Mucosa of stomach (tissue), 1 donor: ENCODE results near the gene MED16.

Experiments used
- H3K27me3 ChIP-seq: one replicate; pipeline ENCODE4 v1.7.0; 2013; ENCODE audit warnings: mild to moderate bottlenecking, low read length; ENCODE audit not compliant: control insufficient read depth, insufficient read depth
- H3K36me3 ChIP-seq: one replicate; pipeline ENCODE4 v1.7.0; 2013; ENCODE audit warnings: low read length; ENCODE audit not compliant: control insufficient read depth, insufficient read depth
- H3K4me1 ChIP-seq: one replicate; pipeline ENCODE4 v1.7.0; 2013; ENCODE audit warnings: mild to moderate bottlenecking, low read length; ENCODE audit not compliant: control insufficient read depth, insufficient read depth
- H3K4me3 ChIP-seq: one replicate; pipeline ENCODE4 v1.7.0; 2013; ENCODE audit warnings: low read length
- H3K9ac ChIP-seq: one replicate; pipeline ENCODE4 v1.7.0; 2013; ENCODE audit warnings: mild to moderate bottlenecking, low read length, moderate library complexity
- H3K9me3 ChIP-seq: one replicate; pipeline ENCODE4 v1.7.0; 2013; ENCODE audit warnings: mild to moderate bottlenecking, low read length, moderate library complexity; ENCODE audit not compliant: control insufficient read depth
- donor health status: Pancreatic carcinoma.

MED16 gene

DNA sequence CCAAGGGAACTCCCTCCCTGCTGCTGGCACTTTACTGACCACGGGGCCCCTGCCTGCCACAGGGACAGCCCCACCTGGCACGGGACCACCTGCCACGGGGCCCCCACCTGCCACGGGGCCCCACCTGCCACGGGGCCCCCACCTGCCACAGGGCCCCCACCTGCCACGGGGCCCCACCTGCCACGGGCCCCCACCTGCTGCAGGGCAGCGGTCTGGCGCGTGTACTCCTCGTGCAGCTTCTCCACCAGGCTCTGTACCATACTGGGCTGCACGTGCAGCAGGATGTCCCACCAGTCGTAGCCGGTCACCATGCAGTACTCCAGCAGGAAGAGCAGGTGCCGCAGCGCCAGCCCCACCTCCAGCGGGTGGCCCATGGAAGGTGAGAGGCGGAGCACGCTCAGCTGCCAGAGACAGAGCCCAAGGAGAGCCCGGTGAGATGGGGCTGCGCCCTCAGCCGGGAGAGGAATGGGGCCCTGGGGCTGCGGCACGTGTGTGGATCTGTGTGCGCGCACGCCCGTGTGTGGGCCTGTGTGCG, 16.1 kb downstream of the MED16 start:
- H3K4me3 ChIP-seq, result no peak overlapping the region
- H3K9ac ChIP-seq, result no peak overlapping the region
- no peaks in the 10 kb centered on the region for H3K9me3 ChIP-seq
- H3K36me3 ChIP-seq, result peaks cover 9% of the 10 kb centered on the region
- H3K4me1 ChIP-seq, result peaks cover 8% of the 10 kb centered on the region
- no peaks in the 10 kb centered on the region for H3K27me3 ChIP-seq

- peaks cover 3% of the 10 kb centered on the region for H3K36me3 ChIP-seq
- H3K9me3 ChIP-seq, result no peaks in the 10 kb centered on the region
- no peak overlapping the region for H3K9ac ChIP-seq
- H3K4me3 ChIP-seq, result no peak overlapping the region
- H3K27me3 ChIP-seq, result no peaks in the 10 kb centered on the region
- H3K4me1 ChIP-seq, result peaks cover 9% of the 10 kb centered on the region
Measured at GRCh38 chr19:876089-876488, 16.9 kb downstream of the MED16 start.

DNA sequence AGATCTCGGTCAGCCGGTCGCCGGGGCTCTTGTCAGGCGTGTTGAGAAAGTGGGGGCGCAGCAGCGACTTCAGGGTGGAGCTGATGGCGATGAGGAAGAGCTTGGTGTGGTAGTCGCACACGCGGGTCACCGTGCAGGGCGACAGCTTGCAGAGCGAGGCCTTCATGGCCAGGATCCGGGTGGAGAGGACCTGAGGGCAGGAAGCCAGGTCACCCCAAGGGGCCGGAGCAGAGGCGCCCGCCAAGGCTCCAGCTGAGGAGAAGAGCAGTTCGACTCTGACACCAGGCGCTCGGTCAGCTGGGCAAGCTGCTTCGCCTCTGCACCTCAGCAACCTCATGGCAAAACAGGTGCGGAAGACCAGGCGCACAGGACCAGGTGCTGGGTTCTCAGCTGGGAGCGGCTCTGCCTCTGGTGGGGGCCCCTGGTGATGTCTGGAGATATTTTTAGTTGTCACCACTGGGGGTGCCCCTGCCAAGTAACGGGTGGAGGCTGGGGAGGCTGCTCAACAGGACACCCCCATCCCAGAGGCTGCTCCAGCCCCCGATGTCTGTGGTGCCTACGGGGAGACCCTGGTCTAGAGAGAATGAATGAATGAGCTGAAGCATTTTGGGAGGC, 17.6 kb downstream of the MED16 start:
- Histone ChIP-seq H3K36me3 (no peaks in the 10 kb centered on the region), H3K4me1 (peaks cover 9% of the 10 kb centered on the region), H3K27me3 (no peaks in the 10 kb centered on the region), H3K9ac (no peak overlapping the region), H3K9me3 (no peaks in the 10 kb centered on the region), H3K4me3 (no peak overlapping the region)

GRCh38 chr19:873561-874041, 19.4 kb downstream of the MED16 start:
- H3K9ac ChIP-seq, result no peak overlapping the region
- no peaks in the 10 kb centered on the region for H3K36me3 ChIP-seq
- no peak overlapping the region for H3K4me3 ChIP-seq
- H3K27me3 ChIP-seq, result no peaks in the 10 kb centered on the region
- H3K4me1 ChIP-seq, result peaks cover 18% of the 10 kb centered on the region
- H3K9me3 ChIP-seq, result no peaks in the 10 kb centered on the region

DNA sequence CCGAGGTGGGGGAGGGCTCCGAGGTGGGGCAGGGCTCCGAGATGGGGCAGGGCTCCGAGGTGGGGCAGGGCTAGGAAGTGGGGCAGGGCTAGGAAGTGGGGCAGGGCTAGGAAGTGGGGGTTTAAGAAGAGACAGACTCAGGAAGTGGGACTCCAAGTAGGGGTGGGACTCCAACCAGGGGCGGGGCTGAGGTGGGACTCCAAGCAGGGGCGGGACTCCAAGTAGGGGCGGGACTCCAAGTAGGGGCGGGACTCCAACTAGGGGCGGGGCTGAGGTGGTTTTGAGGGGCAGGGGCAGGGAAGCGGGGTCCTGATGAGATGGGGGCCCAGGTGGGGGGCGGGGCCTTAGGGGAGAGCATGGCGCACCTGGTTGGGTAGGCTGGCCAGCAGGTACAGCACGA, 19.9 kb downstream of the MED16 start:
- no peaks in the 10 kb centered on the region for H3K27me3 ChIP-seq
- H3K9ac ChIP-seq, result no peak overlapping the region
- no peaks in the 10 kb centered on the region for H3K9me3 ChIP-seq
- H3K4me1 ChIP-seq, result peaks cover 18% of the 10 kb centered on the region
- no peaks in the 10 kb centered on the region for H3K36me3 ChIP-seq
- no peak overlapping the region for H3K4me3 ChIP-seq

DNA sequence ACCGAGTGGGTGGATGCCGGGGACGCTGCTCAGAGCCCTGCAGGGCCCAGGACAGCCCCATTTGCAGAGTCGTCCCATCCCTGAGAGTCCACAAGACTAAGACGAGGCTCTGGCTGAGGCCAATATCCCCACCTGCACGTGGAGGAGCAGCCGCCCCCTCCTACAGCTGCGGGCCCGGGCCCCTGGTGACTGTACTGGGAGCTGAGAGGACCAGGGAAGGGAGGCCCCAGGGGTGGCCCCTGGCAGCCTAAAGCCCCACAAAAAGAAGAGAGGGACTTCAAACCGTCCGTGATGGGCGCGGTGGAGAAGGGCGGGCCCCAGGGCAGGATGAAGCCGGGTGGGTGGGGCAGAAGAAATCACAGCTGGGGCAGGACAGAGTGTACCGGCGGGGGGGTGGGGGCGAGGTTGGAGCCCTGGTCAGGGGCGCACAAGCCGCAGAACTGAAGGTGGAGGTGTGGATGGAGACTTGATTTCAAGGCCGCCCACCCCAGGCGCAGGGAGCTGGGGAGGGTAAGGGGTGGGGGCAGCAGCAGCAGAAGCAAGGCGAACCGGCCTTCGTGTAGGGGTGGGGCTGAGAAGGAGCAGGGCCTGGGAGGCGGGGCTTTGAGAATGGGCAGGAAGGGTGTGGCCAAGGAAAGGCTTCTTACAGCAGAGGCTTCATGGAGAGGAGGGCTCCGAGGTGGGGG, 20.6 kb downstream of the MED16 start:
- no peaks in the 10 kb centered on the region for H3K9me3 ChIP-seq
- H3K4me3 ChIP-seq, result no peak overlapping the region
- H3K27me3 ChIP-seq, result no peaks in the 10 kb centered on the region
- no peaks in the 10 kb centered on the region for H3K36me3 ChIP-seq
- peaks cover 18% of the 10 kb centered on the region for H3K4me1 ChIP-seq
- H3K9ac ChIP-seq, result no peak overlapping the region

- H3K4me3 ChIP-seq, result no peak overlapping the region
- H3K9ac ChIP-seq, result no peak overlapping the region
- no peaks in the 10 kb centered on the region for H3K27me3 ChIP-seq
- no peaks in the 10 kb centered on the region for H3K36me3 ChIP-seq
- peaks cover 18% of the 10 kb centered on the region for H3K4me1 ChIP-seq
- no peaks in the 10 kb centered on the region for H3K9me3 ChIP-seq
Measured at GRCh38 chr19:871446-872265, 21.3 kb downstream of the MED16 start.

GRCh38 chr19:870963-871401, 22.0 kb downstream of the MED16 start:
- Histone ChIP-seq H3K27me3 (no peaks in the 10 kb centered on the region), H3K9ac (no peak overlapping the region), H3K36me3 (no peaks in the 10 kb centered on the region), H3K9me3 (no peaks in the 10 kb centered on the region), H3K4me3 (no peak overlapping the region), H3K4me1 (peaks cover 18% of the 10 kb centered on the region)

DNA sequence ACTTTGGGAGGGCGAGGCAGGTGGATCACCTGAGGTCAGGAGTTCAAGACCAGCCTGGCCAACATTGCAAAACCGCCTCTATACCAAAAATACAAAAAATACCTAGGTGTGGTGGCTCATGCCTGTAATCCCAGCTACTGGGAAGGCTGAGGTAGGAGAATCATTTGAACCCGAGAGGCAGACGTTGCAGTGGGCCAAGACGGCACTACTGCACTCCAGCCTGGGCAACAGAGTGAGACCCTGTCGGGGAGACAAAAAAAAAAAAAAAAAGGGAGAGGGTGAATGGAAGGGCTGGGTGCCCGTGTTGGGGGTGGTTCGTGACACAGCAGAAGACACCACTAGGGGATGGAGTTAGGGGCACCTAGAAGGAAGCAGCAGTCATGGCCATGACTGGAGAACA, 22.7 kb downstream of the MED16 start:
- no peaks in the 10 kb centered on the region for H3K9me3 ChIP-seq
- H3K4me3 ChIP-seq, result no peak overlapping the region
- no peak overlapping the region for H3K9ac ChIP-seq
- peaks cover 18% of the 10 kb centered on the region for H3K4me1 ChIP-seq
- H3K27me3 ChIP-seq, result no peaks in the 10 kb centered on the region
- H3K36me3 ChIP-seq, result no peaks in the 10 kb centered on the region

DNA sequence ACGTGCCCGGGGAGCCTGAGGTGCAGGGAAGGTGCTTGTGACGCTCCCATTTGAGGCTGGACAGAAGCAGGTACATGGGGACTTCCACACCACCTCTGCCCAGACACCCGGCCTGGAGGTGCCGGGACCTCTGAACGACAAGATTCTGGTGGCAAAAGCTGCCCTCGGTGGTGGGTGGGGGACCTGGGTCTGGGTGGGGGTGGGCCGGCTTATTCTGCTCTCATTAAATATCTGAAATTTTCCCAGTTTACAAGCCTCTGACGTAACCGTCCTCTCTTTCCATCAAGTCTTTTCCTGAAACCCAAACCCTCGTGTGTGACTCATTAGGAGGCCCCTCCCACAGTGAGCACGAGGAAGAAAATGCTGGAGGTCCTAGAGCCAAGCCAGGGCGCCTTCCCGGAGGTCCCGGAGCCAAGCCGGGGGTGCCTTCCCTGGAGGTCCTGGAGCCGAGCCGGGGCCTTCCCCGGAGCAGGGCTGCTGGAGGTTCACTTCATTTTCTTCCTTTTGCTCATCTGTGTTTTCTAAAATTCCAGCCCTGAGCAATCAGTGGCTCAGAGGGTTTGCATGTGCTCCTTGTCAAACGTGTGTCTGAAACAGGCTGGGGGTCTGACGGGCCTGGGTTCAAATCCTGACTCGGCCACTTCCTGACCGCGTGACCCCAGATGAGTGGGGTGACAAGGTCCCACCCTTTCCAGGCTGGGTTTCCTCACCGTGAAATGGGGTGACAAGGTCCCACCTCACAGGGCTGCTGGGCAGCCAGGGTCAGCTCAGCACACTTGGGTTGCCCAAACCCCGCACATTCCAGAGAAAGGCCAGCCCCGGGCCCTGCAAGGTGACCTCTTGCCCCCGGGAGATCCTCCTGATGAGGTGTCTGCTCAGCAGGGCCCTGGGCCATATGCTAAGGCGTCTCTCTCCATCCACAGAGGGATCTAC, 23.5 kb downstream of the MED16 start:
- Histone ChIP-seq H3K4me1 (peaks cover 18% of the 10 kb centered on the region), H3K36me3 (no peaks in the 10 kb centered on the region), H3K9ac (no peak overlapping the region), H3K4me3 (no peak overlapping the region), H3K9me3 (no peaks in the 10 kb centered on the region), H3K27me3 (no peaks in the 10 kb centered on the region)

- Histone ChIP-seq H3K27me3 (no peaks in the 10 kb centered on the region), H3K4me3 (no peak overlapping the region), H3K36me3 (no peaks in the 10 kb centered on the region), H3K9me3 (no peaks in the 10 kb centered on the region), H3K9ac (no peak overlapping the region), H3K4me1 (peaks cover 20% of the 10 kb centered on the region)
Measured at GRCh38 chr19:868458-869244, 24.3 kb downstream of the MED16 start.
